Smooth muscle cell (in vitro differentiated cells): Measurements from ENCODE around the gene COMMD1. TPM values are rescaled to one million over a fixed set of nuclear protein-coding genes. Genes with fewer than 3 reads are reported as not detected.

ENCODE experiments used
- DNase-seq: peaks from one replicate; lab custom pipeline; 2025; ENCODE audit not compliant: unreplicated experiment; lab: John Stamatoyannopoulos, UW
- H2AFZ ChIP-seq: fragments of 200-600 bp; sonication (generic); 2 replicates; pipeline ENCODE4 v1.6.0; 2016; ENCODE audit warnings: antibody characterized with exemption, low read depth, mild to moderate bottlenecking
- H3F3A ChIP-seq: fragments of 200-600 bp; sonication (generic); 2 replicates; pipeline ENCODE4 v1.6.0; 2017; ENCODE audit warnings: antibody characterized with exemption, low read depth
- H3K27ac ChIP-seq: fragments of 200-600 bp; sonication (generic); 2 replicates; pipeline ENCODE4 v1.5.1; 2016; ENCODE audit warnings: low read depth, mild to moderate bottlenecking
- H3K27me3 ChIP-seq: fragments of 200-600 bp; sonication (generic); 2 replicates; pipeline ENCODE4 v1.6.1; 2016; ENCODE audit warnings: low read depth, mild to moderate bottlenecking
- H3K36me3 ChIP-seq: fragments of 200-600 bp; sonication (generic); 2 replicates; pipeline ENCODE4 v1.5.1; 2016; ENCODE audit warnings: low read depth
- H3K4me1 ChIP-seq: fragments of 200-600 bp; sonication (generic); 2 replicates; pipeline ENCODE4 v1.5.1; 2016; ENCODE audit warnings: low read depth
- H3K4me2 ChIP-seq: fragments of 200-600 bp; sonication (generic); 2 replicates; pipeline ENCODE4 v1.6.0; 2016; ENCODE audit warnings: mild to moderate bottlenecking
- H3K4me3 ChIP-seq: fragments of 200-600 bp; sonication (generic); 2 replicates; pipeline ENCODE4 v1.5.1; 2016; ENCODE audit warnings: mild to moderate bottlenecking
- H3K79me2 ChIP-seq: fragments of 200-600 bp; sonication (generic); 2 replicates; pipeline ENCODE4 v1.6.0; 2016; ENCODE audit warnings: low read depth, mild to moderate bottlenecking
- H3K9ac ChIP-seq: fragments of 200-600 bp; sonication (generic); 2 replicates; pipeline ENCODE4 v1.6.0; 2016; ENCODE audit warnings: low read depth
- H3K9me3 ChIP-seq: fragments of 200-600 bp; sonication (generic); replicated peaks from 2 replicates; pipeline ENCODE4 v1.5.1; 2016; ENCODE audit warnings: low read depth
- H4K20me1 ChIP-seq: fragments of 200-600 bp; sonication (generic); 2 replicates; pipeline ENCODE4 v1.6.0; 2016; ENCODE audit warnings: low read depth
- WGBS: methylation state at CpG from one replicate; pipeline ENCODE4 v1.1.7; 2016; ENCODE audit warnings: low lambda C conversion rate; 5-methylcytosine and 5-hydroxymethylcytosine counted together
- polyA plus RNA-seq: library from polyadenylated mRNA; unstranded; fragments of >200 nt; fragmentation: Nextera tagmentation; extraction: Ambion mirVana; gene quantifications from 2 replicates; pipeline ENCODE4 v1.2.1, GENCODE V29; 2016
- total RNA-seq: library from RNA; depleted of rRNA; stranded (reverse); fragments of >200 nt; gene quantifications from 2 replicates; pipeline ENCODE4 v1.2.3, GENCODE V29; 2014
- TF ChIP-seq, protein P1 (sequence below): fragments of 200-600 bp; sonication (generic); IDR thresholded peaks from 2 replicates; pipeline ENCODE4 v1.5.1; 2017; ENCODE audit warnings: borderline replicate concordance, mild to moderate bottlenecking, antibody characterized with exemption; ENCODE audit not compliant: insufficient read depth, poor library complexity, severe bottlenecking

Gene COMMD1
- total and polyA plus RNA-seq, 2 experiments from 2014 or later = 50.6 to 82.9 TPM

DNA sequence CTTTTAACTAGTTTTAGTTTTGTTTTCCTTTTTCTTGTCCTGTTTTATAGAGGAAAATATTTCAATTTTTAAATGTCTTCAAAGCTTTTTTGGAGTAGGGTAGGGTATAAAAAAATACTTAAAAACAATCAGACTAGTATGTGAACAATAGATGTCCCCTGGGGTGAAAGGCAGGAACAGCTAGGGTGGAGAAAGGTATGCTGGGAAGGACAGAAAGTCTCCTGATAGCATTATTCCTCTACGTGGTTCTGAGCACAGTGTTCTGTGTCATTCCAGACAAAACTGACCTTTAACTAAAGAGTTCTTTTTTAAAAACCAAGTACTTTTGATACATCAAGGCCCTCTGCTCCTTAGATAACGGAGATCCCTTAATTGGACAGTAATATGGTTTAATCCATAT is 258.4 kb downstream of the COMMD1 start:
- no peak overlapping the region for H3K4me3 ChIP-seq
- no peak overlapping the region for H2AFZ ChIP-seq
- H3K36me3 ChIP-seq = no peaks in the 10 kb centered on the region
- WGBS = 62% methylated on average over 2 of the region's 2 CpGs
- H3K27ac ChIP-seq = no peak overlapping the region
- peaks cover 12% of the 10 kb centered on the region for H3K4me1 ChIP-seq
- H3K27me3 ChIP-seq = no peaks in the 10 kb centered on the region
- TF ChIP-seq, protein P1, sequence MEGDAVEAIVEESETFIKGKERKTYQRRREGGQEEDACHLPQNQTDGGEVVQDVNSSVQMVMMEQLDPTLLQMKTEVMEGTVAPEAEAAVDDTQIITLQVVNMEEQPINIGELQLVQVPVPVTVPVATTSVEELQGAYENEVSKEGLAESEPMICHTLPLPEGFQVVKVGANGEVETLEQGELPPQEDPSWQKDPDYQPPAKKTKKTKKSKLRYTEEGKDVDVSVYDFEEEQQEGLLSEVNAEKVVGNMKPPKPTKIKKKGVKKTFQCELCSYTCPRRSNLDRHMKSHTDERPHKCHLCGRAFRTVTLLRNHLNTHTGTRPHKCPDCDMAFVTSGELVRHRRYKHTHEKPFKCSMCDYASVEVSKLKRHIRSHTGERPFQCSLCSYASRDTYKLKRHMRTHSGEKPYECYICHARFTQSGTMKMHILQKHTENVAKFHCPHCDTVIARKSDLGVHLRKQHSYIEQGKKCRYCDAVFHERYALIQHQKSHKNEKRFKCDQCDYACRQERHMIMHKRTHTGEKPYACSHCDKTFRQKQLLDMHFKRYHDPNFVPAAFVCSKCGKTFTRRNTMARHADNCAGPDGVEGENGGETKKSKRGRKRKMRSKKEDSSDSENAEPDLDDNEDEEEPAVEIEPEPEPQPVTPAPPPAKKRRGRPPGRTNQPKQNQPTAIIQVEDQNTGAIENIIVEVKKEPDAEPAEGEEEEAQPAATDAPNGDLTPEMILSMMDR = no peak
- no peak overlapping the region for H3K9ac ChIP-seq
- no peaks in the 10 kb centered on the region for H4K20me1 ChIP-seq
- no peaks in the 10 kb centered on the region for H3F3A ChIP-seq
- peak overlapping the region; percentile 25 for H3K4me2 ChIP-seq
- no peak for DNase-seq
- H3K79me2 ChIP-seq = no peaks in the 10 kb centered on the region
- no peaks in the 10 kb centered on the region for H3K9me3 ChIP-seq

DNA sequence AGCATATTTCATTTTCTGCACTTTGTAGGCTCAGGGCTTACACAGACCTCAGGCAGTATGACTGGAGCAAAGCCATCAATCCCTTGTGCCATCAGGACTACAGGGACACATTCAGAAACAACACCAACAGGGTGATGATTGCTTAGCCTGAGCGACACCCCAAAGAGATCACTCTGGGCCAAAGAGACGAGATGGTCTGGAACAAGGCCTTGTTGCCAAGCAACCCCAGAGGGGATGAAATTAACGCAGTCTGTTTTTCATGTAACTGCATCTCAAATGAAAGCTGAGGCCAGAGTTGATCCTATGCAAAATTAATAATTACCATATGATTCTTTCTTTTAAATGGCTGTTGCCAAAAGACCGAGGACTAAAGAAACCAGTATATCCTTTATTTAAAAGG is 270.3 kb downstream of the COMMD1 start:
- Histone ChIP-seq H4K20me1 (no peaks in the 10 kb centered on the region), H3K27me3 (no peaks in the 10 kb centered on the region), H3K4me2 (no peak overlapping the region), H2AFZ (no peak overlapping the region), H3K9ac (no peak overlapping the region), H3K4me1 (no peaks in the 10 kb centered on the region), H3K9me3 (no peaks in the 10 kb centered on the region), H3K36me3 (no peaks in the 10 kb centered on the region), H3K4me3 (no peak overlapping the region), H3F3A (no peaks in the 10 kb centered on the region), H3K27ac (no peak overlapping the region), H3K79me2 (no peaks in the 10 kb centered on the region)
- TF ChIP-seq, protein P1 = no peak
- 87% methylated on average over 4 of the region's 4 CpGs for WGBS
- DNase-seq = no peak

DNA sequence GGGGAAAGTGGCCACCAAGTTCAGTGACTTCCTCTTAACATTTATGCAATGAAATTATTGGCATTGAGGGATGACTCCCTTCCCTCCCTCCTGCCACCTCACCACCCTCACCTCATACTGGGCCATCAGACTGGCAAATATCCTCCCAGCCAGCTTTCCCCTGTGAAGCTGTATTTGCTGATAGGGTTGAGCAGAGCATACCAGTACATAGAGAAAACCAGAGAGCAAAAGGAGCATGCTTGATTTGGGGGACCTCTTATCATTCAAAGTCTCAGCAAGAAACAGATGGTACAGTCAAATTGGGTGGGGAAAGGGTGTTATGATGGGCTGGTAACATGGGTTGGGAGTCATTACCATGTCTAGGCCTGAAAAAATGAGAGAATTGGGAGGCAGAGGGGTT is 271.3 kb downstream of the COMMD1 start:
- Histone ChIP-seq H4K20me1 (no peaks in the 10 kb centered on the region), H2AFZ (no peak overlapping the region), H3K9ac (no peak overlapping the region), H3K79me2 (no peaks in the 10 kb centered on the region), H3F3A (no peaks in the 10 kb centered on the region), H3K4me1 (no peaks in the 10 kb centered on the region), H3K36me3 (no peaks in the 10 kb centered on the region), H3K4me2 (no peak overlapping the region), H3K27me3 (no peaks in the 10 kb centered on the region), H3K9me3 (no peaks in the 10 kb centered on the region), H3K4me3 (no peak overlapping the region), H3K27ac (no peak overlapping the region)
- TF ChIP-seq, protein P1 = no peak
- DNase-seq = no peak

DNA sequence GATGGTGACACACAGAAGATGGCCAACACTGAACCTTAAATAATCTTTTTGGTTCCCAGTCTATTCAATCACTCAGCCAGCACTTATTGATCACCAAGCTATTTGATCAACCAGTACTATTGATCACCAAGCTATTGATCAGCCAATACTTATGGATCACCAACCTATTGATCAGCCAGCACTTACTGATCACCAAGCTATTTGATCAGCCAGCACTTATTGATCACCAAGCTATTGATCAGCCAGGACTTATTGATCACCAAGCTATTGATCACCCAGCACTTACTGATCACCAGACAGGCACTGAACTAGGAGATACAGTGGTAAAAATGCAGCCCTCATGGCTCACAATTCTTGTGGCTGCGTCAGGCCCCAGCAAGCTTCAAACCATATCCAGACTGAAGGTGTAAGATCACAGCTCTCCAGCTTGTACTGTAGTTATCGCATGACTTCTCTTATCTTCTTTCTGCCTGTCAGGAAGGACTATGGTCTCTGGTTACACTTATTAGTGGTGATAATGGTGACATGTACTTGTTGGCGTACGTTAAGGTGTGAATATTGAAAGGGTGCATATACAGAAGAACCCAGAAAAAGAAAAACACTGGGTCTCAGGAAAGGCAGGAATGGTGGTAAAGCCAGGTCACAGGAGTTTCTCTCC is 272.0 kb downstream of the COMMD1 start:
- Histone ChIP-seq H3K9ac (no peak overlapping the region), H3K4me1 (no peaks in the 10 kb centered on the region), H3K79me2 (no peaks in the 10 kb centered on the region), H3K36me3 (no peaks in the 10 kb centered on the region), H2AFZ (no peak overlapping the region), H3K4me3 (no peak overlapping the region), H3K4me2 (no peak overlapping the region), H4K20me1 (no peaks in the 10 kb centered on the region), H3K9me3 (no peaks in the 10 kb centered on the region), H3F3A (no peaks in the 10 kb centered on the region), H3K27me3 (no peaks in the 10 kb centered on the region), H3K27ac (no peak overlapping the region)
- DNase-seq = no peak
- 96% methylated on average over 4 of the region's 4 CpGs for WGBS
- TF ChIP-seq, protein P1 = no peak
